Mesenchymal stem cell (in vitro differentiated cells and primary cell): ENCODE measurements around the gene TMEM41B.

ENCODE experiments used
- DNase-seq: peaks from one replicate; pipeline ENCODE4 v3.0.0-alpha.2; 2013
- H2AFZ ChIP-seq: one replicate; pipeline ENCODE4 v1.6.1; 2013; ENCODE audit warnings: low read depth, mild to moderate bottlenecking, control low read depth, inconsistent platforms, low read length, moderate library complexity
- H2AK5ac ChIP-seq: 2 replicates; pipeline ENCODE4 v1.6.1; 2013; ENCODE audit warnings: low read length, moderate library complexity, mild to moderate bottlenecking, inconsistent platforms; ENCODE audit not compliant: severe bottlenecking
- H2BK120ac ChIP-seq: one replicate; pipeline ENCODE4 v1.6.1; 2013; ENCODE audit warnings: low read depth, mild to moderate bottlenecking, inconsistent platforms, low read length, moderate library complexity
- H2BK12ac ChIP-seq, 2 experiments: one replicate each; pipeline ENCODE4 v1.6.1; 2013; ENCODE audit warnings: inconsistent platforms in 2 of 2, low read length in 2 of 2, mild to moderate bottlenecking in 2 of 2, moderate library complexity in 2 of 2, control low read depth in 1 of 2
- H2BK15ac ChIP-seq: one replicate; pipeline ENCODE4 v1.6.1; 2013; ENCODE audit warnings: mild to moderate bottlenecking, low read depth, inconsistent platforms; ENCODE audit not compliant: poor library complexity, severe bottlenecking
- H2BK5ac ChIP-seq: 2 replicates; pipeline ENCODE4 v1.6.1; 2013; ENCODE audit warnings: low read depth, mild to moderate bottlenecking, low read length, control low read depth, inconsistent platforms; ENCODE audit not compliant: poor library complexity, severe bottlenecking
- H3K14ac ChIP-seq, 2 experiments: one replicate each; pipeline ENCODE4 v1.6.1; 2013; ENCODE audit warnings: inconsistent platforms in 2 of 2, low read length in 2 of 2, control low read depth in 1 of 2, mild to moderate bottlenecking in 1 of 2, moderate library complexity in 1 of 2
- H3K18ac ChIP-seq, 2 experiments: one replicate each; pipeline ENCODE4 v1.6.1; 2013; ENCODE audit warnings: inconsistent platforms in 2 of 2, low read length in 2 of 2, control low read depth in 1 of 2, low read depth in 1 of 2, mild to moderate bottlenecking in 1 of 2
- H3K23ac ChIP-seq, 2 experiments: one replicate each; pipeline ENCODE4 v1.6.1; 2013; ENCODE audit warnings: inconsistent platforms in 2 of 2, low read length in 2 of 2, mild to moderate bottlenecking in 2 of 2, moderate library complexity in 2 of 2, control low read depth in 1 of 2
- H3K27ac ChIP-seq: 2 replicates; pipeline ENCODE4 v1.5.1; 2013; ENCODE audit warnings: mild to moderate bottlenecking, moderate library complexity, low read length, control low read depth, inconsistent platforms; ENCODE audit not compliant: poor library complexity, severe bottlenecking
- H3K27me3 ChIP-seq, 2 experiments: 2 replicates each; pipeline versions ENCODE4 v1.6.1 to v1.7.0; 2013; ENCODE audit warnings: low read length in 2 of 2, mild to moderate bottlenecking in 2 of 2, moderate library complexity in 2 of 2, control low read depth in 1 of 2, inconsistent platforms in 1 of 2; ENCODE audit not compliant: control insufficient read depth in 1 of 2, insufficient read depth in 1 of 2
- H3K36me3 ChIP-seq, 2 experiments: 2 replicates each; pipeline versions ENCODE4 v1.6.1 to v1.7.0; 2013; ENCODE audit warnings: low read length in 2 of 2, control low read depth in 1 of 2, inconsistent platforms in 1 of 2, low read depth in 1 of 2, mild to moderate bottlenecking in 1 of 2; ENCODE audit not compliant: insufficient read depth in 2 of 2, control insufficient read depth in 1 of 2
- H3K4ac ChIP-seq, 2 experiments: one replicate each; pipeline ENCODE4 v1.6.1; 2013; ENCODE audit warnings: inconsistent platforms in 2 of 2, low read length in 2 of 2, mild to moderate bottlenecking in 2 of 2, moderate library complexity in 2 of 2, control low read depth in 1 of 2, low read depth in 1 of 2
- H3K4me1 ChIP-seq: 2 replicates; pipeline ENCODE4 v1.6.1; 2013; ENCODE audit warnings: low read depth, low read length, control low read depth; ENCODE audit not compliant: control insufficient read depth, insufficient read depth
- H3K4me2 ChIP-seq: 2 replicates; pipeline ENCODE4 v1.6.1; 2013; ENCODE audit warnings: low read length, mild to moderate bottlenecking, inconsistent platforms; ENCODE audit not compliant: poor library complexity, severe bottlenecking
- H3K4me3 ChIP-seq, 2 experiments: 2 replicates each; pipeline versions ENCODE4 v1.5.1 to v1.7.0; 2013; ENCODE audit warnings: low read length in 2 of 2, mild to moderate bottlenecking in 2 of 2, control low read depth in 1 of 2, low read depth in 1 of 2; ENCODE audit not compliant: insufficient read depth in 1 of 2
- H3K79me1 ChIP-seq: replicated peaks from 2 replicates; pipeline ENCODE4 v1.6.1; 2013; ENCODE audit warnings: mild to moderate bottlenecking, control low read depth, low read length, inconsistent platforms; ENCODE audit not compliant: poor library complexity, severe bottlenecking
- H3K9ac ChIP-seq: 2 replicates; pipeline ENCODE4 v1.7.0; 2013; ENCODE audit warnings: mild to moderate bottlenecking, low read length, moderate library complexity
- H3K9me3 ChIP-seq: 2 replicates; pipeline ENCODE4 v1.7.0; 2013; ENCODE audit warnings: mild to moderate bottlenecking, low read length; ENCODE audit not compliant: control insufficient read depth
- H4K8ac ChIP-seq: one replicate; pipeline ENCODE4 v1.6.1; 2013; ENCODE audit warnings: inconsistent platforms, mild to moderate bottlenecking, low read length, moderate library complexity
- H4K91ac ChIP-seq: one replicate; pipeline ENCODE4 v1.6.1; 2013; ENCODE audit warnings: mild to moderate bottlenecking, low read length, inconsistent platforms
- WGBS: methylation state at CpG from one replicate; pipeline ENCODE4 v1.1.7; 2013; ENCODE audit warnings: mixed read lengths; 5-methylcytosine and 5-hydroxymethylcytosine counted together

Gene TMEM41B

GRCh38 chr11:9301720-9302119 is 12.7 kb downstream of the TMEM41B start:
- Histone ChIP-seq H4K91ac (no peak overlapping the region), H3K23ac (no peak overlapping the region), H2BK120ac (no peak overlapping the region), H3K27ac (no peak overlapping the region), H3K14ac (no peak overlapping the region), H3K36me3 (peaks cover 11 to 20% of the 10 kb centered on the region in 2 experiments), H3K79me1 (peaks cover 15% of the 10 kb centered on the region), H3K9me3 (no peaks in the 10 kb centered on the region), H2AFZ (no peak overlapping the region), H3K4ac (no peak overlapping the region), H3K9ac (no peak overlapping the region), H2BK12ac (no peak overlapping the region), H3K18ac (no peak overlapping the region), H3K4me1 (no peaks in the 10 kb centered on the region), H3K27me3 (no peaks in the 10 kb centered on the region), H2BK5ac (no peak overlapping the region), H4K8ac (no peak overlapping the region), H2AK5ac (no peak overlapping the region), H3K4me3 (no peak overlapping the region), H2BK15ac (no peak overlapping the region), H3K4me2 (no peak overlapping the region)
- over 99% methylated on average over 5 of the region's 10 CpGs for WGBS
- DNase-seq = no peak

DNA sequence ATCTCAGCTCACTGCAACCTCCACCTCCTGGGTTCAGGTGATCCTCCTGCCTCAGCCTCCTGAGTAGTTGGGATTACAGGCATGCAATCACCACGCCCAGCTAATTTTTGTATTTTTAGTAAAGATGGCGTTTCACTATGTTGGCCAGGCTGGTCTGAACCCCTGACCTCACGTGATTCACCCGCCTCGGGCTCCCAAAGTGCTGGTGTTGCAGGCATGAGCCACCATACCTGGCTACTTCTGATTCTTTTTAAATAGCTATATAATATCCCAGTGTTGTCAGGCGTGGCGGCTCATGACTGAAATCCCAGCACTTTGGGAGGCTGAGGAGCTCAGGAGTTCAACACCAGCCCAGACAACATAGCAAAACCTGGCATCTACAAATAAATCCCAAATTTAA is 20.7 kb downstream of the TMEM41B start:
- H2BK120ac ChIP-seq = no peak overlapping the region
- H3K79me1 ChIP-seq = peaks cover 27% of the 10 kb centered on the region
- no peak overlapping the region for H3K27ac ChIP-seq
- H3K27me3 ChIP-seq = no peaks in the 10 kb centered on the region
- DNase-seq = no peak
- H2AFZ ChIP-seq = no peak overlapping the region
- H3K9me3 ChIP-seq = no peaks in the 10 kb centered on the region
- no peak overlapping the region for H2BK15ac ChIP-seq
- no peak overlapping the region for H3K9ac ChIP-seq
- peaks cover 30 to 63% of the 10 kb centered on the region in 2 experiments for H3K36me3 ChIP-seq
- no peak overlapping the region for H2AK5ac ChIP-seq
- H3K14ac ChIP-seq = no peak overlapping the region
- no peak overlapping the region for H2BK5ac ChIP-seq
- no peak overlapping the region for H3K4me2 ChIP-seq
- H3K4me3 ChIP-seq = no peak overlapping the region
- no peak overlapping the region for H4K91ac ChIP-seq
- 100% methylated on average over 7 of the region's 7 CpGs for WGBS
- no peak overlapping the region for H3K18ac ChIP-seq
- H3K4ac ChIP-seq = no peak overlapping the region
- no peaks in the 10 kb centered on the region for H3K4me1 ChIP-seq
- no peak overlapping the region for H4K8ac ChIP-seq
- H3K23ac ChIP-seq = no peak overlapping the region
- no peak overlapping the region for H2BK12ac ChIP-seq

- Histone ChIP-seq H2BK120ac (no peak overlapping the region), H3K27ac (no peak overlapping the region), H4K8ac (no peak overlapping the region), H2AFZ (no peak overlapping the region), H2BK12ac (no peak overlapping the region), H2BK15ac (no peak overlapping the region), H3K23ac (no peak overlapping the region), H3K18ac (no peak overlapping the region), H3K36me3 (peaks cover 12 to 67% of the 10 kb centered on the region in 2 experiments), H3K79me1 (peaks cover 4% of the 10 kb centered on the region), H3K4ac (no peak overlapping the region), H3K14ac (no peak overlapping the region), H3K4me1 (no peaks in the 10 kb centered on the region), H4K91ac (no peak overlapping the region), H3K4me2 (no peak overlapping the region), H3K4me3 (no peak overlapping the region), H2BK5ac (no peak overlapping the region), H3K9ac (no peak overlapping the region), H3K9me3 (no peaks in the 10 kb centered on the region), H2AK5ac (no peak overlapping the region), H3K27me3 (no peaks in the 10 kb centered on the region)
- 96% methylated on average over 12 of the region's 14 CpGs for WGBS
- DNase-seq = no peak
Observed at GRCh38 chr11:9285850-9286587, 28.4 kb downstream of the TMEM41B start.

- Histone ChIP-seq H3K27me3 (no peaks in the 10 kb centered on the region), H3K4me2 (no peak overlapping the region), H2BK5ac (no peak overlapping the region), H3K36me3 (peaks cover 15 to 46% of the 10 kb centered on the region in 2 experiments), H3K4me1 (peaks cover 2% of the 10 kb centered on the region), H2AFZ (no peak overlapping the region), H3K27ac (no peak overlapping the region), H3K14ac (no peak overlapping the region), H3K9me3 (no peaks in the 10 kb centered on the region), H2BK12ac (no peak overlapping the region), H3K18ac (no peak overlapping the region), H3K4me3 (no peak overlapping the region), H3K4ac (no peak overlapping the region), H2AK5ac (no peak overlapping the region), H2BK120ac (no peak overlapping the region), H3K79me1 (peaks cover 1% of the 10 kb centered on the region), H3K9ac (no peak overlapping the region), H2BK15ac (no peak overlapping the region), H4K8ac (no peak overlapping the region), H3K23ac (no peak overlapping the region), H4K91ac (no peak overlapping the region)
- DNase-seq = peak; percentile 79
- WGBS = 56% methylated on average over 1 of the region's 4 CpGs
Observed at GRCh38 chr11:9280655-9281301, 33.6 kb downstream of the TMEM41B start.
